Thyroid gland (tissue), 4 donors: Measurements from ENCODE around the gene NAPB.

Source experiments
- POLR2A ChIP-seq, 2 donors: fragments of 450-650 bp; IDR thresholded peaks; one replicate each; pipeline ENCODE4 v1.6.1; 2017; ENCODE audit warnings: antibody characterized with exemption in 2 of 2, mild to moderate bottlenecking in 2 of 2, moderate library complexity in 1 of 2
- TF ChIP-seq, protein P1 (sequence below), 6 experiments: fragments of 200-600 bp in 3 of 6; fragments of 450-650 bp in 3 of 6; sonication (generic) in 3 of 6; IDR thresholded peaks; one replicate each; pipeline ENCODE4 v1.5.1; 2016 to 2019; ENCODE audit warnings: antibody characterized with exemption in 6 of 6, mild to moderate bottlenecking in 2 of 6, inconsistent platforms in 1 of 6, moderate library complexity in 1 of 6

DNA sequence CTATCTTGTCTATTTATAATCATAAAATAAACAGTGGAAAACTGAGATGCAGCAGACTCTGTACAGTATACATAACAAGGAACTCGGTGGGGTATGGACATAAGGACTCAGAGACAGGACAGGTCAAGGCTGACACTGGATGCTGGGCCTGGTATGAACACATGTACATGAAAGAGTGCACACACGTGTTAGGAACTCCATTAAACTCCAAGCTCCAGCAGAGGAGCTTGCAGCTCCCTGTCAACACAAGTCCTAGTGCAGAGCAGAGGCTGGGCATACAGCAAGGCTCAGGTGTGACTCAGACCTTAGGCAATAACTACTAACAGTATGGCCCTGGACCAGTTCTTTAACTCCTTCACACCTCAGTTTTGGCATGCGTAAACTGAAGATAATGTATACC lies 17.1 kb downstream of the NAPB start:
- TF ChIP-seq, protein P1, sequence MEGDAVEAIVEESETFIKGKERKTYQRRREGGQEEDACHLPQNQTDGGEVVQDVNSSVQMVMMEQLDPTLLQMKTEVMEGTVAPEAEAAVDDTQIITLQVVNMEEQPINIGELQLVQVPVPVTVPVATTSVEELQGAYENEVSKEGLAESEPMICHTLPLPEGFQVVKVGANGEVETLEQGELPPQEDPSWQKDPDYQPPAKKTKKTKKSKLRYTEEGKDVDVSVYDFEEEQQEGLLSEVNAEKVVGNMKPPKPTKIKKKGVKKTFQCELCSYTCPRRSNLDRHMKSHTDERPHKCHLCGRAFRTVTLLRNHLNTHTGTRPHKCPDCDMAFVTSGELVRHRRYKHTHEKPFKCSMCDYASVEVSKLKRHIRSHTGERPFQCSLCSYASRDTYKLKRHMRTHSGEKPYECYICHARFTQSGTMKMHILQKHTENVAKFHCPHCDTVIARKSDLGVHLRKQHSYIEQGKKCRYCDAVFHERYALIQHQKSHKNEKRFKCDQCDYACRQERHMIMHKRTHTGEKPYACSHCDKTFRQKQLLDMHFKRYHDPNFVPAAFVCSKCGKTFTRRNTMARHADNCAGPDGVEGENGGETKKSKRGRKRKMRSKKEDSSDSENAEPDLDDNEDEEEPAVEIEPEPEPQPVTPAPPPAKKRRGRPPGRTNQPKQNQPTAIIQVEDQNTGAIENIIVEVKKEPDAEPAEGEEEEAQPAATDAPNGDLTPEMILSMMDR (IDR thresholded peaks at IDR 0.05), result no peak
- no peak for TF ChIP-seq POLR2A (IDR thresholded peaks at IDR 0.05)
